Measurements from ENCODE around the gene ASTN2. TPM values are rescaled to one million over a fixed set of nuclear protein-coding genes. Genes with fewer than 3 reads are reported as not detected.

Gene ASTN2
- total RNA-seq, 5 donors from 2014 or later (not counting 1 experiment from before 2014, with no cell fraction given), result 3.7 to 4.8 (median 4.4) TPM

- WGBS (ENCODE audit: insufficient coverage), result no CpG with 5 or more reads among the region's 5 CpGs
- POLR2A ChIA-PET, result no interaction called here
- CTCF ChIA-PET, result no interaction called here
Measured at GRCh38 chr9:116760636-116761035, 654.2 kb downstream of the ASTN2 start.

GRCh38 chr9:116757030-116757429 is 657.8 kb downstream of the ASTN2 start:
- Histone ChIP-seq H3K27ac (ENCODE audit: low read length) (no peak overlapping the region), H3K36me3 (ENCODE audit: control insufficient read depth in 2 of 2, extremely low read depth in 1 of 2, insufficient read depth in 1 of 2, low read length in 1 of 2) (no peaks in the 10 kb centered on the region), H3K9me3 (no peaks in the 10 kb centered on the region), H3K4me1 (ENCODE audit: control insufficient read depth in 1 of 2, extremely low read depth in 1 of 2, insufficient read depth in 2 of 2, low read length in 2 of 2) (no peaks in the 10 kb centered on the region), H3K27me3 (replicated peaks in 1 of 2; ENCODE audit: control insufficient read depth in 2 of 2, extremely low read depth in 1 of 2, insufficient read depth in 2 of 2, low read length in 1 of 2) (peaks cover 0 to 4% of the 10 kb centered on the region in 2 experiments), H3K4me3 (ENCODE audit: control insufficient read depth in 1 of 2, extremely low read depth in 1 of 2, low read length in 1 of 2) (no peak overlapping the region)
- H3K4me1 Mint-ChIP-seq, result peaks cover 0 to 5% (median 0%) of the 10 kb centered on the region in 3 donors
- H3K27me3 Mint-ChIP-seq, result peaks cover 3 to 15% of the 10 kb centered on the region in 2 donors
- ChIA-PET CTCF (interaction anchor here in 1 of 2 donors (1.0 kb wide), 1 partner anchor 11 kb away, joined by 3 read pairs; no protein-coding TSS in a partner anchor), POLR2A (no interaction called here)
- H3K4me3 Mint-ChIP-seq, result no peak overlapping the region
- DNase-seq (no peak), ATAC-seq (replicated peaks in 1 of 4) (no peak)
- no peak overlapping the region for H3K27ac Mint-ChIP-seq
- WGBS (ENCODE audit: insufficient coverage), result 10% methylated on average over 6 of the region's 7 CpGs
- H3K9me3 Mint-ChIP-seq, result peaks cover 0 to 4% (median 2%) of the 10 kb centered on the region in 3 donors
- no peaks in the 10 kb centered on the region for H3K36me3 Mint-ChIP-seq

More at GRCh38 chr9:116760636-116761035, 654.2 kb downstream of the ASTN2 start:
- peaks cover 0 to 6% of the 10 kb centered on the region in 2 experiments for H3K27me3 ChIP-seq (replicated peaks in 1 of 2; ENCODE audit: control insufficient read depth in 2 of 2, extremely low read depth in 1 of 2, insufficient read depth in 2 of 2, low read length in 1 of 2)
- Mint-ChIP-seq H3K9me3 (peaks cover 0 to 1% (median under 1%) of the 10 kb centered on the region in 3 donors), H3K4me1 (no peaks in the 10 kb centered on the region), H3K27ac (no peak overlapping the region), H3K4me3 (no peak overlapping the region), H3K36me3 (no peaks in the 10 kb centered on the region), H3K27me3 (peaks cover 5 to 15% of the 10 kb centered on the region in 2 donors)
- ATAC-seq (replicated peaks in 1 of 4) (no peak), DNase-seq (no peak)
- H3K4me1 ChIP-seq (ENCODE audit: control insufficient read depth in 1 of 2, extremely low read depth in 1 of 2, insufficient read depth in 2 of 2, low read length in 2 of 2), result no peaks in the 10 kb centered on the region
- H3K27ac ChIP-seq (ENCODE audit: low read length), result no peak overlapping the region
- no peak overlapping the region for H3K4me3 ChIP-seq (ENCODE audit: control insufficient read depth in 1 of 2, extremely low read depth in 1 of 2, low read length in 1 of 2)
- H3K36me3 ChIP-seq (ENCODE audit: control insufficient read depth in 2 of 2, extremely low read depth in 1 of 2, insufficient read depth in 1 of 2, low read length in 1 of 2), result no peaks in the 10 kb centered on the region
- H3K9me3 ChIP-seq, result no peaks in the 10 kb centered on the region

GRCh38 chr9:116753389-116753788 is 661.5 kb downstream of the ASTN2 start:
- no peak overlapping the region for H3K4me3 ChIP-seq (ENCODE audit: control insufficient read depth in 1 of 2, extremely low read depth in 1 of 2, low read length in 1 of 2)
- no peak for ATAC-seq (replicated peaks in 1 of 4)
- no peak overlapping the region for H3K27ac ChIP-seq (ENCODE audit: low read length)
- H3K36me3 Mint-ChIP-seq, result no peaks in the 10 kb centered on the region
- no peaks in the 10 kb centered on the region for H3K36me3 ChIP-seq (ENCODE audit: control insufficient read depth in 2 of 2, extremely low read depth in 1 of 2, insufficient read depth in 1 of 2, low read length in 1 of 2)
- peaks cover 0 to 5% (median 0%) of the 10 kb centered on the region in 3 donors for H3K4me1 Mint-ChIP-seq
- peaks cover 7 to 29% of the 10 kb centered on the region in 2 donors for H3K27me3 Mint-ChIP-seq
- H3K4me3 Mint-ChIP-seq, result no peak overlapping the region
- H3K9me3 Mint-ChIP-seq, result peaks cover 0 to 4% (median 2%) of the 10 kb centered on the region in 3 donors
- POLR2A ChIA-PET, result no interaction called here
- H3K27ac Mint-ChIP-seq, result no peak overlapping the region
- WGBS (ENCODE audit: insufficient coverage), result no CpG with 5 or more reads among the region's 1 CpG
- DNase-seq, result no peak
- H3K4me1 ChIP-seq (ENCODE audit: control insufficient read depth in 1 of 2, extremely low read depth in 1 of 2, insufficient read depth in 2 of 2, low read length in 2 of 2), result no peaks in the 10 kb centered on the region
- H3K27me3 ChIP-seq (replicated peaks in 1 of 2; ENCODE audit: control insufficient read depth in 2 of 2, extremely low read depth in 1 of 2, insufficient read depth in 2 of 2, low read length in 1 of 2), result peaks cover 0 to 4% of the 10 kb centered on the region in 2 experiments
- CTCF ChIA-PET, result no interaction called here
- no peaks in the 10 kb centered on the region for H3K9me3 ChIP-seq

- Mint-ChIP-seq H3K27ac (no peak overlapping the region), H3K36me3 (no peaks in the 10 kb centered on the region), H3K4me3 (no peak overlapping the region), H3K27me3 (peaks cover 5 to 30% of the 10 kb centered on the region in 2 donors), H3K4me1 (peaks cover 0 to 5% (median 0%) of the 10 kb centered on the region in 3 donors), H3K9me3 (peaks cover 0 to 1% (median under 1%) of the 10 kb centered on the region in 3 donors)
- no peak for DNase-seq
- no peak for ATAC-seq (replicated peaks in 1 of 4)
- no peaks in the 10 kb centered on the region for H3K9me3 ChIP-seq
- H3K27me3 ChIP-seq (replicated peaks in 1 of 2; ENCODE audit: control insufficient read depth in 2 of 2, extremely low read depth in 1 of 2, insufficient read depth in 2 of 2, low read length in 1 of 2), result no peaks in the 10 kb centered on the region
- H3K4me1 ChIP-seq (ENCODE audit: control insufficient read depth in 1 of 2, extremely low read depth in 1 of 2, insufficient read depth in 2 of 2, low read length in 2 of 2), result no peaks in the 10 kb centered on the region
- no peak overlapping the region for H3K4me3 ChIP-seq (ENCODE audit: control insufficient read depth in 1 of 2, extremely low read depth in 1 of 2, low read length in 1 of 2)
- CTCF ChIA-PET, result no interaction called here
- WGBS (ENCODE audit: insufficient coverage), result no CpG with 5 or more reads among the region's 2 CpGs
- no peak overlapping the region for H3K27ac ChIP-seq (ENCODE audit: low read length)
- POLR2A ChIA-PET, result no interaction called here
- H3K36me3 ChIP-seq (ENCODE audit: control insufficient read depth in 2 of 2, extremely low read depth in 1 of 2, insufficient read depth in 1 of 2, low read length in 1 of 2), result no peaks in the 10 kb centered on the region
Measured at GRCh38 chr9:116750510-116750909, 664.3 kb downstream of the ASTN2 start.

GRCh38 chr9:116749772-116750171 is 665.1 kb downstream of the ASTN2 start:
- H3K4me3 ChIP-seq (ENCODE audit: control insufficient read depth in 1 of 2, extremely low read depth in 1 of 2, low read length in 1 of 2), result no peak overlapping the region
- H3K4me1 Mint-ChIP-seq, result peaks cover 0 to 5% (median 0%) of the 10 kb centered on the region in 3 donors
- no peaks in the 10 kb centered on the region for H3K36me3 Mint-ChIP-seq
- peaks cover 5 to 33% of the 10 kb centered on the region in 2 donors for H3K27me3 Mint-ChIP-seq
- CTCF ChIA-PET, result no interaction called here
- H3K36me3 ChIP-seq (ENCODE audit: control insufficient read depth in 2 of 2, extremely low read depth in 1 of 2, insufficient read depth in 1 of 2, low read length in 1 of 2), result no peaks in the 10 kb centered on the region
- H3K27ac ChIP-seq (ENCODE audit: low read length), result no peak overlapping the region
- H3K27me3 ChIP-seq (replicated peaks in 1 of 2; ENCODE audit: control insufficient read depth in 2 of 2, extremely low read depth in 1 of 2, insufficient read depth in 2 of 2, low read length in 1 of 2), result no peaks in the 10 kb centered on the region
- no peak overlapping the region for H3K27ac Mint-ChIP-seq
- no peak overlapping the region for H3K4me3 Mint-ChIP-seq
- POLR2A ChIA-PET, result no interaction called here
- no peaks in the 10 kb centered on the region for H3K4me1 ChIP-seq (ENCODE audit: control insufficient read depth in 1 of 2, extremely low read depth in 1 of 2, insufficient read depth in 2 of 2, low read length in 2 of 2)
- DNase-seq, result no peak
- 61% methylated on average over 2 of the region's 2 CpGs for WGBS (ENCODE audit: insufficient coverage)
- no peaks in the 10 kb centered on the region for H3K9me3 Mint-ChIP-seq
- no peaks in the 10 kb centered on the region for H3K9me3 ChIP-seq
- no peak for ATAC-seq (replicated peaks in 1 of 4)

GRCh38 chr9:116749176-116749575 is 665.7 kb downstream of the ASTN2 start:
- Mint-ChIP-seq H3K4me3 (no peak overlapping the region), H3K4me1 (peaks cover 0 to 5% (median 0%) of the 10 kb centered on the region in 3 donors), H3K36me3 (no peaks in the 10 kb centered on the region), H3K27me3 (peaks cover 5 to 36% of the 10 kb centered on the region in 2 donors), H3K27ac (no peak overlapping the region), H3K9me3 (no peaks in the 10 kb centered on the region)
- no peaks in the 10 kb centered on the region for H3K9me3 ChIP-seq
- H3K4me1 ChIP-seq (ENCODE audit: control insufficient read depth in 1 of 2, extremely low read depth in 1 of 2, insufficient read depth in 2 of 2, low read length in 2 of 2), result no peaks in the 10 kb centered on the region
- H3K4me3 ChIP-seq (ENCODE audit: control insufficient read depth in 1 of 2, extremely low read depth in 1 of 2, low read length in 1 of 2), result no peak overlapping the region
- no peaks in the 10 kb centered on the region for H3K27me3 ChIP-seq (replicated peaks in 1 of 2; ENCODE audit: control insufficient read depth in 2 of 2, extremely low read depth in 1 of 2, insufficient read depth in 2 of 2, low read length in 1 of 2)
- ATAC-seq (replicated peaks in 1 of 4), result no peak
- H3K27ac ChIP-seq (ENCODE audit: low read length), result no peak overlapping the region
- ChIA-PET POLR2A (no interaction called here), CTCF (interaction anchor here in 1 of 2 donors (0.7 kb wide), 1 partner anchor 45 kb away, joined by 3 read pairs; no protein-coding TSS in a partner anchor)
- H3K36me3 ChIP-seq (ENCODE audit: control insufficient read depth in 2 of 2, extremely low read depth in 1 of 2, insufficient read depth in 1 of 2, low read length in 1 of 2), result no peaks in the 10 kb centered on the region
- WGBS (ENCODE audit: insufficient coverage), result no CpG with 5 or more reads among the region's 3 CpGs
- DNase-seq, result no peak
